GM21786 (cell line): ENCODE data around the gene JAK2.
"Not testable (repeated sequence)": the region's sequence is repeated elsewhere in the genome, so short reads cannot be mapped to it uniquely, and the experiment has no call there.

Experiments
- ATAC-seq: cut with Tn5 transposase; IDR thresholded peaks from one replicate; pipeline ENCODE4 v1.9.1; 2021; ENCODE audit not compliant: unreplicated experiment

The JAK2 gene

DNA sequence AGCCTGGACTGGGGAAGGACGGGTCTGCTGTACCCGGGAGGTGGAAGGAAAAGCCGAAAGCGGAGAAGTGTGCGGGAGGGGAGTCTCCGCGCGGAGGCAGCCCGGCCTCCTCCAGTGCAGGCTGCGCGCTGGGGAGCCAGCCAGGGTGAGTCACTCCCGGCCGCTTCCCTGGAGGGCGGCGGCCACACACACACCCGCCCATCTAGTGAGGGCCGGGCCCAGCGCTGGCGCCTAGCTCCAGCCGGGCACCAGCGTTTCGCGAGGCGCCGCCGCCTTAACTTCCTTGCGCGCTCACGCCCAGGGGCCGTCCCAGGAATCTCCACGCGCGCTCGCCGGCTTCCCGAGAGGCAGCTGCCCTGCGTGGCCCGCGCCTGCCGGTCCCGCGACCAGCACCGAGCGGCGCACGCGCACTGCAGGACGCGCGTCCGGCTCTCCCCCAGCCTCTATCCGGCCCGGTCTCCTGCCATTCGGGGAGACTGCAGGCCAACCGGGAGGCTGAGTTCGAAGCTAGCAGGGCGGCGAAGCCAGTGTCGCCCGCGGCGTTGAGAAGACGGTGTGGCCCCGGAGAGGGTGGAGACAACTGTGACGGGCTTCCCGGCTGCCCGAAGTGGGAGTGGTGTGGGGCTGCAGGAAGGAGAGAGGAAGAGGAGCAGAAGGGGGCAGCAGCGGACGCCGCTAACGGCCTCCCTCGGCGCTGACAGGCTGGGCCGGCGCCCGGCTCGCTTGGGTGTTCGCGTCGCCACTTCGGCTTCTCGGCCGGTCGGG lies at the start of gene JAK2:
Gene JAK2 (plus strand): TSS at position 652 of the 765 bp plus-strand sequence. CDS start 36,716 bp downstream, outside the sequence.
- ATAC-seq, result peak; percentile 67

DNA sequence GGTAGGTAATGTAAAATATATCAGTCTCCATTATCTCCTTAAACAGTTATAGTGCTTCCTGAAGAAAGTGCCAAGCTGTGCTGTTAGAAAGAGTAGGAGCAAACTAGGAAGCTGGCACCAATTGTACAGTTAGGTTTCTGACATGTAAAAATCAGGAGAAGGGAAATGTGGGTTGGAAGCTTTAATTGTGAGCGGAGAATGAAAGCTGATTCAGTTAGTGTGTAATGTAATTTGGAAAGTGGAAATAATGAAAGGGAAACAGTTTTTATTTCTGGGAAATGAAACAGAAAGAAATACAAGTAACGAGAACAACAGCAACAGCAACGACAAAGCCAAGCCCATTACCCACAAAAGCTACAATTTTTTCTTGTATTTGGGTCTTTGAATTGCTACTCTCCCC lies 48.8 kb upstream of the JAK2 start:
- ATAC-seq, result no peak

DNA sequence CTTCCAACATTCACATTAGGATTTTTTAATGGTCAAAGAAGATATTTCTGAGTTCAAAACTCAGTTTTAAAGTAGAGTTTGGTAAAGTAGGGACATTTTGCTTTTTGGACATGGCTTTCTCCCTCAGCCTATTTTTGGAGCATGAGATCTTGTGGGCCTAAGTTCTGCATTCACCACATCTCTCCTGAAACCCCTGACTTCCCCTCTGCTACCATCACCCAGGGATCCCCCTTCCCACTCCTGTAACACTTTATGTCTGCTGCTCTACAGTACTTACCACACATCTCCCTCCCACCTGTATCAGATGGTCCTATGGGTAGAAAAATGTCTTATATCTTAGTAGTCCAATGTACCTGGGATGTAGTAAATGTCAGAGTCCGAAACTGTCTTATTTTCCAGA lies 48.2 kb upstream of the JAK2 start:
- ATAC-seq, result peak; percentile 57

DNA sequence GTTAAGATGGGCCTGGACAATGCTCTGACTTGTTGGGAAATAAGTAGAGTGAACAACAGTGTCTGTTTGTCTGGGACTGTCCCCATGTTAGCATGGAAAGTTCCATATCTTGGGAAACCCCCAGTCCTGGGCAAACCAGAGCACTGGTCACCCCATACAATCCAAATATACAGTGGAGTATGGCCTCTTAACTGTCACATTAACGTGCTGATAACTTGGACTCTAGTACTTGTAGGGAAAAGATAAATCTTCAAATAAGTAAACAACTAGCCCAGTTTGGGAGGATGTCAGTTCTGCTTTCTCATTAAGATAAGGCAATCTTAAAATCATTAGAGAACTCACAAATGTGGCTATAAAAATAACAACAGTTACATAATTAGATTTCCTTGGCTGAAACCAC lies 47.6 kb upstream of the JAK2 start:
- no peak for ATAC-seq

DNA sequence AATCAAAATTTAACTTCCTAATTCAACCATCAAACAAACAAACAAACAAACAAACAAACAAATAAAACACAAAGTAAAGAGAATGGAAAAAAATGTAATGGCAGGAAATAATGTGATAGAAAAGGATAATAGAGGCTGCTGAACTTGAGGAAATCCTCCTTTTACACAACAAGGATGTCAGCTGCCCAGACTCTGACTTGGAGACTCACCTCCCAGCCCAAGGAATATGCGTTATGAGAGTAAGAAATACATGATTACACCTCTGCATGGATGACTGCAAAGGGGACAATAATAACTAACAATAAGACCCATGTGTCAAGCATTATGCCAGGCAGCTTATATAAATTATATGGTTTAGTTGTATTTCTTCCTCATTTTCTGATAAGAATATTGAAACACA lies 46.6 kb upstream of the JAK2 start:
- peak; percentile 2 for ATAC-seq

DNA sequence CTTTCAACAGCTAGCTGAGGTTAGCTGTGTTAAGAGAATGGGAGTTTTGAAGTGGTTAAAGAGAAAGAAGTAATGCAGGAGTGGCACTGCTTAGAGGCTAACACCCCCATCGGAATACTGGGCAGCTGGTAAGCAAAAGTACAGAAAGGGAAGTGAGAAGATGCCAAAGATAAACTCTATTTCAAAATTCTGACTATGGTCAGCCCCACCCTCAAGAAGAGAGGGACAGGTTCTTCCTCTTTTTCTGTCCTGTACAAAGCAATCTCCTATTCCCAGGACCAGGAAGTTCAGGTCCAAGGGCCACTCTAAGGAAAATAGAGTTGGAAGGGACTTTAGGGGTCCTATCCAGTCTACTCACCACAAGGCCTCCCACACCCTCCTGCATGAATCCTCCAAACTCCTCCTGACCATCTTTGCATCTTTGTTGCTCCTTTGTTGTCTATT lies 45.9 kb upstream of the JAK2 start:
- ATAC-seq, result peak; percentile 84

DNA sequence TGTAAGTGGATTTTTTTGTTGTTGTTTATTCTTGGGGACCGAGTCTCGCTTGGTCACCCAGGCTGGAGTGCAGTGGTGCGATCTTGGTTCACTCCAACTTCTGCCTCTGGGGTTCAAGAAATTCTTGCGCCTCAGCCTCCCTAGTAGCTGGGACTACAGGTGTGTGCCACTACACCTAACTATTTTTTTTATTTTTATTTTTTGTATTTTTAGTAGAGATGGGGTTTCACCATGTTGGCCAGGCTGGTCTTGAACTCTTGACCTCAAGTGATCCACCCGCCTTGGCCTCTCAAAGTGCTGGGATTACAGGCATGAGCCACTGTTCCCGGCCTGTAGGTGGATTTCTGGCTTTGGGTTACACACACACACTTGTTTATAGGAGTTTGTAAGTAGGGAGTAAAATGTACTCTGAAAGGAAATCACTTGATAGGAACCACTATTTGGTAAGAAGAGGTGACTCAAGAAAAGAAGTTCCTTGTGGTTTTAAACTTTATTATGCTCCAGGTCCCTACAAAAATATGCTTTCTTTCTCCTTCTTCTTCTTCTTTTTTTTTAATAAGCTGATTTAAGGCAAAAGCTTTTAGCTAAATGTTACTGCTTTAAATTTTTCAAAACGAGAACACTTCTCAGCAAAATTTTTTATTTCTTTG lies 42.9 kb upstream of the JAK2 start:
- ATAC-seq, result not testable (repeated sequence)

DNA sequence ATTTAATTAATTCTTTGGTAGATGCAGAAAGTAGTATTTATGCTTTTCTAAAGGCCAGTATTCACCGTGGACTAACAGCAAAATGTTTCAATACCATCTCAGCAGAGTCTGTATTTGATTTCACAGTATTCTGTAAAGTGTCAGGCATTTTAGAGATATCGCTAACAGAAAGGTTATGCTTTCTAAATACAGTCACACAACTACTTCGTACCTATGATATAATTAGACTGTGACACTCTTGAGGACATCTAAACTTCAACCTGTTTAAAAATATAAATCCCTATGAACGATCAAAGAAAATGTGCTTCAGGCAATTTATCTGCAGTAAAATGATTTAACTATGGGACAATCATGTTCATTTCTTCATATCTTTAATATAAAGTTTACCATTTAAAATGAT lies 41.7 kb upstream of the JAK2 start:
- ATAC-seq, result no peak

DNA sequence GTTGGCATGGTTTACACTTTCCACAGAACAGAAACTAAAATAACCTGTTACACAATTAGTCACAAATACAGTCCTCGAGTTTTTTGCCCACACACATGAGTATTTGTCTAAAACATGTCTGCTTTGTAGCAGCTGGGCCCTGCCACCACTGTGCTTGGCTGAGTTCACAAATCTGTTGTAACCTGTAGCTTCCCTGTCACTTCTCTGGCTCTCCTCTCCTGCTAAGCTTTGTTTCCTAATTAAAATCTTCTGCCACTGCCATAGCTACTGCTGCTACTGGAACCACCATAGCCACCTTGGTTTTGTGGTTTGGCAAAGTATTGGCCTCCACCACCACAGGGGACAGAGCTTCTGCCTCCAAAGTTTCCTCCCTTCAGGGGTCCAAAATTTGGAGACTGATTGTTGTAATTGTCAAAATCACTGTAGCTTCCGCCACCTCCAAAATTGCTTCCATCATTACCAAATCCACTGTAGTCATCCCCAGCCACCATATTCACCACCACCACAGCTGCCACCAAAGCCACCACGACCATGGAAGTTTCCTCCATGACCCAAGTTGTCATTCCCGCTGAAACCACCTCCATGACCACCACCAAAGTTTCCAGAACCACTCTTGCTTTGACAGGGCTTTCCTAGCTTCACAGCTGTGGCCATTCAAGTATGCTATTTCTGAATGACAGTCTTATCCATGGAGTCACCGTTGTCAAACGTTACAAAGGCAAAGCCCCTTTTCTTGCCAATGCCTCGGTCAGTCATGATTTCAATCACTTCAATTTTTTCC lies 40.5 kb upstream of the JAK2 start:
- ATAC-seq, result not testable (repeated sequence)

DNA sequence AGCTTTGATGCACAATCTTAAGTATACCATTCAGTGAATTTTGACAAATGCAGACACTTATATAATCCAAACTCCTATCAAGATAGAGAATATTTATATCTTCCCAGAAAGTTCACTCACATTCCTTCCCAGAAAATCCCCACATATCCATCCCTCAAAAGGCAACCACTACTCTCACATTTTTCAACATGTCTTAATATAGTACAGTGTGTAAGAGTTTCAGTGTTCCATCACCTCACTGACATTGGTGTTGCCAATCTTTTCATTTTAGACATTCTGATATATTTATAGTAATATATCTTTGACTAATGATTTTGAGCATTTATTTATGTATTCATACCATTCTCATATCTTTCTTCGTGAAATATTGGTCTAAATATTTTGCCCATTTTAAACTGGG lies 38.1 kb upstream of the JAK2 start:
- ATAC-seq, result no peak

DNA sequence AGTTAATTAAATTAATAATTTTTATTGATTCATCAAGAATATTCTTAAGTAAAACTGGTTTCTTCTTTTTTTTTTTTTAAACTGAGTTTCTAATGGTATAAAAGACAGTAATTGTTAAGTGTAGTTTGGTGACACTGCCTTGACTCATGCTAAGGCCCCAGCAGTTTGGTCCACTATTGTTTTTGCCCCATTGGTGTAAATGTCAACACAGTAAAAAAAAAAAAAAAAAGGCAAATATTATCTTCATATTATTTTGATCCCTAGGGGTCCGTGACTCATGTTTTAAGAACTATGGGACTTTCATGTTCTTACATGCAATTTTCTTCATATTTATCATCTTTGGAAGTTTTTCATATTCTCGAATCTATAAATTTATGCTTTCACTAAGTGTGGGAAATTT lies 29.2 kb upstream of the JAK2 start:
- no peak for ATAC-seq

DNA sequence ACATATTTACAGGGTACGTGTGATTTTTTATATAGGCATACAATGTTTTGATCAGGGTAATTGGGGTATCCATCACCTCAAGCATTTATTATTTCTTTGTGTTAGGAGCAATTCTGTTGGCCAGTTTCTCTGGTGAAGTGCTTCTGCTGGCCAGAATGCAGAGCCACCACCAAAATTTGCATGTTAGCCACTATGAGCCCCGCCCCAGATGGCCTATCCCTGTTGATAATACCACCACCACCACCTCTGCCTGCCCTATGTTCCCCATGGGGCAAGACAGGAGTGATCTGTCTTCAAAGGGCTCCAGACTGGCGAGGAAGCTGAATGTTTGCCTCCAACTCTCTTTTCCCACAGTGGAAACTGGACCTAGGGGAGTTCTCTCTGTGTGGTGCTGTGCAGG lies 26.0 kb upstream of the JAK2 start:
- no peak for ATAC-seq

DNA sequence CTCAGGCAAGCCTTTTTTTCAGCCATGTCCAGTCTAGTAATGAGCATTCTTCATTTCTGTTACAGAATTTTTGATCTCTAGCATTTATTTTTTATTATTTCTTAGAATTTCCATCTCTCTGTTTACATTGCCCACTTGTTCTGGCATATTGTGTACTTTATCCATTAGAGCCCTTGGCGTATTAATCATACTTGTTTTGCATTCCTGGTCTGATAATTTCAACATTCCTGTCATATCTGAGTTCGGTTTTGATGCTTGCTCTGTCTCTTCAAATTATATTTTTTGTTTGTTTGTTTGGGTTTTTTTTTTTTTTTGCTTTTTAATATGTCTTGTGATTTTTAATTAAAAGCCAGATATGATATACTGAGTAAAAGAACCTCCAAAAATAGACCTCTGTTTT lies 23.0 kb upstream of the JAK2 start:
- ATAC-seq, result no peak

DNA sequence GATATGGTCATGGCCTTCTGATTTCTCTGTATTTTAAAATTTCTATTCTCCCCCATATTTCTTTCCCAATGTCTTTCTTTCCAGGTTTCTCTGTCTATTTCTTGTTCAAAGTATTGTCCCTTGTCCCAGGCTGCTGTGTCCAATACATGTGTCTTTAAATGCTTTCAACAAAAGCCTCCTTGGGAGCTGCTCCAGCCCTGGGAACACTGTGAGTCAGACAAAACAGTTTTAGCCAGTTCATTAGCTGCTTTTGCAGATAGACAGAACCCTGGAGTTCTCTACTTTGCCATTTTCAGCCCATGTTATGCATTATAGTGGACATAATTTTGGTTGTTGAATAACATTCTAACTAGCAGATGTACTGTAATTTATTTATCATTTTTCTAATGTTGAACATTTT lies 20.5 kb upstream of the JAK2 start:
- ATAC-seq, result no peak

DNA sequence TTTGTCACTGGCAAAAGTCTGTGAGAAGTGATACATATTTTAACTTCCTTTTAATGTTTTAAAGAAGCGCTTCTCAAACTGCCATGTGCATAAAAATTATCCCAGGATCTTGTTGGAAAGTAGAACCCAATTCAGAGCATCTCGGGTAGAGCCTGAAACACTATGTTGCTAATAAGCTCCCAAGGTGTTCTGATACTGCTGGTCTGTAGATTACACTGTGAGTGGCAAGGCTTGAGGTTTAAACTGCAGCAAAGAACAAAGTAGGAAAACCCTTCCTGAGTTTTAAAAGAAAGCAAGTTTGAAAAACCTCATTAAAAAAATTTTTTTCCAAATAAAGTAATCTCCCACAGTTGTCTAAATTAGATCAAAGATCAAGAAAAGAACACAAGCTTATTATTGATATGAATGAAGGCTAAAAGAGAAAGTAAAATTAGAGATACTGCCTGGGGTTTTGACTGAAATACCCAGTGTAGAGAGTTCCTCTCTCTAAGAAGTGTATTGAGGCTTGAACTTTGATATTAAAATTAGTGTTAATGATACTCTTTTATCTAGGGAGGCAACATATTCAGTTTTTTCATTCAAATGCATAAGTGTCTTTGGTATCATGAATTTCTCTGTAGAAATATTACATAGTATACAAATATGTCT lies 19.8 kb upstream of the JAK2 start:
- ATAC-seq, result no peak

DNA sequence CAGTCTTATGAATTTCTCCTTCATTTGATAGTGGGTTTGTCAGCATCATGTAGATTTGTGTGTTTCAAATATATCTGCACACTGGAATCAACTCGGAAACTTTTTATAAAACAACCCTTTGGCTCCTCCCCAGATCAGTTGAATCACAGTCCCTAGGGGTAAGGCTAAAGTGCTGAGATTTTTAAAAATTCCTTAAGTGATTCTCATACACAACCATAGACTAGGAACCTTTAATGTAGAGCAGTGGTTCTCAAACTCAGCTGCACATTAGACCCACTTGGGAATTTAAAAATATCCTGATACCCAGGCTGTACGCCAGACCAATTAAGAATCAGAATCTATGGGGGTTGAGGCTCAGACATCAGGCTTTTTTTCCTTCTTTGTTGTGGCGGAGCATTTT lies 17.5 kb upstream of the JAK2 start:
- ATAC-seq, result no peak

DNA sequence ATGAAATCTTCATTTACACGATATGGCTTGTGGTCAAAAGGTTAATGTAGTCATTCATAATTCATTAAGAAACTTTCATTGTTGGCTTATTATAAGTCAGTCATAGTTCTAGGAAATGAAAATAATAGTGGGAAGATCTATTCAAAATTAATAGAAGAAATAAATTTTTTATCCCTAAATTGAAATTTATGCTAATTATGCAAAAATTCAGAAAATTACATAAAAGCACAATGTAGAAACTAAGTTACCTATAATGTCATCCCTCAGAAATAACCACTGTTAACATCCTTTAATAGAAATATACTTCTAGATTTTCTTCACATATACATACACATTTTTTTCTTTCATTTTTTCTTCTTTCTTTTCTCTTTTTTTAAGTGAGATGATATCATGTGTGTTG lies 15.9 kb upstream of the JAK2 start:
- no peak for ATAC-seq

DNA sequence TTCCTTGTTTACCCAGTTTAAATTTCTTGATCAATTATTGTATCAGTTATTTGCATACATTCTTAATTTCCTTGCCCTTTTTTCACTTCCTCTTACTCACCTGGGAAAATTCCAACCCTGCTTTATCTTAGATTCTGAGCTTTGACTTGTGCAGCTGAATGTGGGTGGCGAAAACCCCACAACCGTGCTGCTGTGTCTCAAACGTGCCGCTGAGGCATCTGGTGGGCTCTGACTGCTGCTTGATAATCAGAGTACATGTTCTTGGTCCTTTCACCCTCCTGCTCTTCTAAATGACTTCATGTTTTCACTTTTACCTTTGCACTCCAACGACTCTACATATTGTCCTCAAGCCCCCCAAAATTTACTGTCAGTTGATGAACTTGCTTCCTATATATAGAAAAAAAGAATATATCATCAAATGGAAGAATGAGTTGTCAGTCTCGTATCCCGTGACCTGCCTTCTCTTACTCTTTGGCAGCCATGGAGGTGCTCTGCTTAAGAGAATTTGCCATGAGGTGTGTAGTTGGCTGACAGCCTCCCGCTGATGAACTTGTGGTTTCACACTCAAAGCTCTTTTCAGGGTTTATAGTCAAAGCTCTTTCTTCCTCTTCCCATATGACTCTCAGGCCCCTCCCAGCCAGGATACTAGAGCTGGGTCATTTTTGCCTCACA lies 14.0 kb upstream of the JAK2 start:
- peak; percentile 88 for ATAC-seq

DNA sequence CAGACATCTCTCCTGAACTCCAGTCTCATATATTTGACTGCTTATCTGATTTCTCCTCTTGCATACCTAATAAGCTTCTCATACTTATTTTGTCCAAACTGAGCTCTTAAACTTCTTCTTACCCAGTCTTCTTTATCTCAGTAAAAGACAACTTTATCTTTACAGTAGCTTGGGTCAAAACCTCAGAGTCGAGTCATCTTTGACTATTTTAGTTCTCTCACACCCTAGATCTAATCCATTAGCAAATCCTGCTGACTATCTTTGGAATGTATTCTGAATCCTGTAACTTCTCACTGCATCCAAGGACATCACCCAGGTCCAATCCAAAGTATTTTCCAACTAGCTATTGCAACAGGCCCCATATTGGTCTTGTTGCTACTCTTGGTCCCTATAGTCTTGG lies 11.8 kb upstream of the JAK2 start:
- no peak for ATAC-seq

DNA sequence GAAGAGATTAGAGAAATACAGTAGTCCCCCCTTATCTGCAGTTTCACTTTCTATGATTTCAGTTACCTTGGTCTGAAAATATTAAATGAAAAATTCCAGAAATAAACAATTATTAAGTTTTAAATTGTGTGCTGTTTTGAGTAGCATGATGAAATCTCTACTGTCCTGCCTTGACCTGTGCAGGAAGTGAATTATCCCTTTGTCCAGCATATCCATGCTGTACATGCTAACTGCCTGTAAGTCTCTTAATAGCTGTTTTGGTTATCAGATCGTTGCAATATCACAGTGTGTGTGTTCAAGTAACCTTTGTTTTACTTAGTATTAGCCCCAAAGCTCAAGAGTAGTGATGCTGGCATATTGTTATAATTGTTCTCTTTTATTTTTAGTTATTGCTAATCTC lies 11.2 kb upstream of the JAK2 start:
- ATAC-seq, result no peak

DNA sequence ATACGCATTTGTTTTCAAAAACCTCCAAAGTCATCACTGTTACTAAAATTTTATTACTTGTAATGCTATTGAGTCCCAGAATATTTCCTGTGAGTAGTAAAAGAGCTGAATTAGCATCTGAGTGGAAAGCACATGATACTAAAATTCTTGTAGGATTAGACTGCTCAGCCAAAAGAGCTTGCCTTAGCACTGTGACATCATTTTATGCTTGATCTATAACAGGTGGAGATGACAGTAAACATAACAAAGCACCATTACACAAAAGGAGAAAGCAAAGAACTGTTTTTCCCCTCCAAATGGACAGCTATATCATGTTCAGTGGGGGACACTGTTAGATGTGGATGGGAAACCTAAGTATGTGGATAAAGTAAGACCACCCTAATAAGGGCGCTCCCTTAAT lies 5.8 kb upstream of the JAK2 start:
- ATAC-seq, result no peak
